Adrenal gland (tissue), 12 donors: Measurements from ENCODE around the gene UCP2. TPM values are rescaled to one million over a fixed set of nuclear protein-coding genes. Genes with fewer than 3 reads are reported as not detected.

Experiments used
- DNase-seq, 7 donors: peaks; one replicate each; pipeline ENCODE4 v3.0.0-alpha.2; 2019 to 2020
- H3K27ac ChIP-seq, 5 donors: fragments of 200-600 bp; sonication (generic) in 4 of 5; 1 replicate in 3 of 5; 2 replicates in 2 of 5; pipeline versions ENCODE4 v1.5.1 to v1.8.0; 2016 to 2020; ENCODE audit warnings: mild to moderate bottlenecking in 1 of 5
- H3K27me3 ChIP-seq: fragments of 200-600 bp; 2 replicates; pipeline ENCODE4 v1.8.0; 2021
- H3K36me3 ChIP-seq, 2 donors: fragments of 200-600 bp; replicated peaks in 1 of 2; 1 replicate in 1 of 2; 2 replicates in 1 of 2; pipeline versions ENCODE4 v1.5.1 to v1.8.0; 2018 to 2022
- H3K4me1 ChIP-seq, 2 donors: fragments of 200-600 bp; replicated peaks in 1 of 2; 1 replicate in 1 of 2; 2 replicates in 1 of 2; pipeline versions ENCODE4 v1.5.1 to v1.8.0; 2018 to 2021
- H3K4me3 ChIP-seq, 4 donors: fragments of 200-600 bp; sonication (generic) in 3 of 4; one replicate each; pipeline ENCODE4 v1.5.1; 2016 to 2018
- H3K9me3 ChIP-seq, 3 donors: fragments of 200-600 bp; sonication (generic) in 1 of 3; replicated peaks in 1 of 3; 1 replicate in 2 of 3; 2 replicates in 1 of 3; pipeline versions ENCODE4 v1.5.1 to v1.8.0; 2016 to 2021
- CTCF ChIP-seq, 6 experiments: fragments of 450-650 bp in 4 of 6; fragments of 200-600 bp in 2 of 6; sonication (generic) in 1 of 6; IDR thresholded peaks; 1 replicate in 5 of 6; 2 replicates in 1 of 6; pipeline versions ENCODE4 v1.5.1 to v1.8.0; 2016 to 2021; ENCODE audit warnings: antibody characterized with exemption in 6 of 6, mild to moderate bottlenecking in 2 of 6, moderate library complexity in 1 of 6
- POLR2A ChIP-seq, 2 donors: fragments of 450-650 bp; IDR thresholded peaks; one replicate each; pipeline ENCODE4 v1.6.1; 2017; ENCODE audit warnings: antibody characterized with exemption in 2 of 2, mild to moderate bottlenecking in 2 of 2, moderate library complexity in 1 of 2
- WGBS, 4 donors: extraction: QIAGEN DNeasy Blood & Tissue Kit in 2 of 4; methylation state at CpG; one replicate each; pipeline versions ENCODE4 v1.1.5 to v1.1.7; 2013 to 2017; 5-methylcytosine and 5-hydroxymethylcytosine counted together
- intact Hi-C, 2 donors: fragments of 100-400 bp; cut with DNase I; formaldehyde crosslinking; loops; one replicate each; pipeline versions ENCODE4 v1.14.1 to v1.15.0; 2022 to 2023
- polyA plus RNA-seq, 3 donors: library from polyadenylated mRNA; stranded (reverse); fragments of 200-250 nt in 2 of 3; fragments of 350-450 nt in 1 of 3; fragmentation: Illumina TruSeq in 1 of 3; extraction: RNeasy Lipid Tissue Mini Kit (QIAGEN cat#74804) in 1 of 3; gene quantifications; one replicate each; pipeline ENCODE4 v1.2.3, GENCODE V29; 2013 to 2014
- total RNA-seq, 9 donors: library from RNA; depleted of rRNA in 4 of 9; stranded (reverse); fragments of >200 nt in 4 of 9; fragments of 120-200 nt in 1 of 9; fragmentation: NEBNext Ultra II Directional in 1 of 9; extraction: Animal tissue kit (Norgen Biotek cat#: 25700) in 1 of 9; gene quantifications; one replicate each; pipeline versions ENCODE4 v1.1.0 to v1.2.4, GENCODE V29; 2013 to 2023
- donor health status: healthy with polysubstance abuse.
- donor health status: Bipolar disorder and iron deficiency.
- donor health status: DM: yes; HTN: yes; CAD: no.
- donor health status: DM: no; HTN: no; CAD: no.
- donor health status: DM: no; HTN: no; CAD: no.
- donor health status: DM: yes; HTN: yes; CAD: no.

The UCP2 gene
- total and polyA plus RNA-seq, 12 donors, result 12.4 to 117 (median 40.9) TPM

- Histone ChIP-seq H3K27me3 (no peaks in the 10 kb centered on the region), H3K36me3 (no peaks in the 10 kb centered on the region), H3K4me3 (no peak overlapping the region), H3K27ac (no peak overlapping the region), H3K4me1 (peaks cover 7% of the 10 kb centered on the region in 2 donors), H3K9me3 (no peaks in the 10 kb centered on the region)
- no peak for DNase-seq
- intact Hi-C loops, result no loop called here
- 70 to 82% (median 75%) methylated on average over 20 to 25 of the region's 25 CpGs for WGBS, 4 donors
- TF ChIP-seq CTCF (IDR thresholded peaks at IDR 0.05) (no peak), POLR2A (IDR thresholded peaks at IDR 0.05) (no peak)
Observed at GRCh38 chr11:73957654-73958361, 24.8 kb downstream of the UCP2 start.

GRCh38 chr11:73956876-73957653 lies 25.6 kb downstream of the UCP2 start:
- Histone ChIP-seq H3K36me3 (no peaks in the 10 kb centered on the region), H3K4me1 (peaks cover 7% of the 10 kb centered on the region in 2 donors), H3K27me3 (no peaks in the 10 kb centered on the region), H3K27ac (no peak overlapping the region), H3K4me3 (no peak overlapping the region), H3K9me3 (no peaks in the 10 kb centered on the region)
- WGBS, 4 donors, result 62 to 77% (median 70%) methylated on average over 28 to 29 of the region's 29 CpGs
- TF ChIP-seq CTCF (IDR thresholded peaks at IDR 0.05) (no peak), POLR2A (IDR thresholded peaks at IDR 0.05) (no peak)
- intact Hi-C loops, result no loop called here
- DNase-seq, result no peak

GRCh38 chr11:73951797-73952196 lies 30.8 kb downstream of the UCP2 start:
- no peaks in the 10 kb centered on the region for H3K36me3 ChIP-seq
- intact Hi-C loops, result no loop called here
- WGBS, 4 donors, result 91 to 96% (median 92%) methylated on average over 7 of the region's 7 CpGs
- no peak overlapping the region for H3K4me3 ChIP-seq
- no peaks in the 10 kb centered on the region for H3K27me3 ChIP-seq
- TF ChIP-seq CTCF (IDR thresholded peaks at IDR 0.05) (no peak), POLR2A (IDR thresholded peaks at IDR 0.05) (no peak)
- no peaks in the 10 kb centered on the region for H3K9me3 ChIP-seq
- H3K27ac ChIP-seq, result no peak overlapping the region
- DNase-seq, result no peak
- peaks cover 7% of the 10 kb centered on the region in 2 donors for H3K4me1 ChIP-seq

GRCh38 chr11:73950869-73951710 lies 31.6 kb downstream of the UCP2 start, which contains the start of gene DNAJB13:
TSS of gene DNAJB13 (plus strand) at chr11:73951026. CDS start at chr11:73951070, 44 bp downstream.
- 75 to 81% (median 80%) methylated on average over 12 of the region's 12 CpGs for WGBS, 4 donors
- TF ChIP-seq POLR2A (IDR thresholded peaks at IDR 0.05) (no peak), CTCF (IDR thresholded peaks at IDR 0.05) (no peak)
- H3K27ac ChIP-seq, result no peak within 1 kb of the TSS
- peaks cover 3 to 4% of the 10 kb centered on the region in 2 donors for H3K4me1 ChIP-seq
- intact Hi-C loops, result no loop called here
- no peak within 1 kb of the TSS for H3K4me3 ChIP-seq
- H3K27me3 ChIP-seq, result no peaks in the 10 kb centered on the region
- no peaks in the 10 kb centered on the region for H3K9me3 ChIP-seq
- DNase-seq, result peak in 6 of 7 donors; percentile 38 to 72 (median 51)
- H3K36me3 ChIP-seq, result no peaks in the 10 kb centered on the region
